Measurements from ENCODE around the gene C18orf63.

C18orf63 gene

GRCh38 chr18:74388227-74388626 lies 72.6 kb downstream of the C18orf63 start:
- no peak overlapping the region for H3K27ac ChIP-seq (ENCODE audit: low read depth in 2 of 2, low read length in 2 of 2)
- no peaks in the 10 kb centered on the region for H3K9me3 ChIP-seq (ENCODE audit: control insufficient read depth in 2 of 2, low read length in 2 of 2)
- no peak overlapping the region for H3K4me3 ChIP-seq (ENCODE audit: low read length in 2 of 2)
- H3K4me1 ChIP-seq (ENCODE audit: control insufficient read depth in 2 of 2, insufficient read depth in 2 of 2, low read length in 2 of 2) = no peaks in the 10 kb centered on the region
- no peaks in the 10 kb centered on the region for H3K27me3 ChIP-seq (ENCODE audit: control insufficient read depth in 2 of 2, insufficient read depth in 2 of 2, low read length in 2 of 2)
- H3K9ac ChIP-seq (ENCODE audit: low read depth in 1 of 2, low read length in 2 of 2) = no peak overlapping the region
- no peaks in the 10 kb centered on the region for H3K36me3 ChIP-seq (ENCODE audit: control insufficient read depth in 2 of 2, insufficient read depth in 2 of 2, low read length in 2 of 2)

GRCh38 chr18:74389171-74389927 lies 73.7 kb downstream of the C18orf63 start:
- H3K27me3 ChIP-seq (ENCODE audit: control insufficient read depth in 2 of 2, insufficient read depth in 2 of 2, low read length in 2 of 2) = no peaks in the 10 kb centered on the region
- no peak overlapping the region for H3K27ac ChIP-seq (ENCODE audit: low read depth in 2 of 2, low read length in 2 of 2)
- no peak overlapping the region for H3K9ac ChIP-seq (ENCODE audit: low read depth in 1 of 2, low read length in 2 of 2)
- no peaks in the 10 kb centered on the region for H3K4me1 ChIP-seq (ENCODE audit: control insufficient read depth in 2 of 2, insufficient read depth in 2 of 2, low read length in 2 of 2)
- no peaks in the 10 kb centered on the region for H3K36me3 ChIP-seq (ENCODE audit: control insufficient read depth in 2 of 2, insufficient read depth in 2 of 2, low read length in 2 of 2)
- no peak overlapping the region for H3K4me3 ChIP-seq (ENCODE audit: low read length in 2 of 2)
- H3K9me3 ChIP-seq (ENCODE audit: control insufficient read depth in 2 of 2, low read length in 2 of 2) = no peaks in the 10 kb centered on the region

- H3K4me1 ChIP-seq (ENCODE audit: control insufficient read depth in 2 of 2, insufficient read depth in 2 of 2, low read length in 2 of 2) = no peaks in the 10 kb centered on the region
- no peak overlapping the region for H3K4me3 ChIP-seq (ENCODE audit: low read length in 2 of 2)
- no peak overlapping the region for H3K27ac ChIP-seq (ENCODE audit: low read depth in 2 of 2, low read length in 2 of 2)
- no peak overlapping the region for H3K9ac ChIP-seq (ENCODE audit: low read depth in 1 of 2, low read length in 2 of 2)
- H3K9me3 ChIP-seq (ENCODE audit: control insufficient read depth in 2 of 2, low read length in 2 of 2) = no peaks in the 10 kb centered on the region
- no peaks in the 10 kb centered on the region for H3K27me3 ChIP-seq (ENCODE audit: control insufficient read depth in 2 of 2, insufficient read depth in 2 of 2, low read length in 2 of 2)
- no peaks in the 10 kb centered on the region for H3K36me3 ChIP-seq (ENCODE audit: control insufficient read depth in 2 of 2, insufficient read depth in 2 of 2, low read length in 2 of 2)
Observed at GRCh38 chr18:74389991-74390390, 74.4 kb downstream of the C18orf63 start.

GRCh38 chr18:74390900-74391299 lies 75.3 kb downstream of the C18orf63 start:
- H3K36me3 ChIP-seq (ENCODE audit: control insufficient read depth in 2 of 2, insufficient read depth in 2 of 2, low read length in 2 of 2) = no peaks in the 10 kb centered on the region

GRCh38 chr18:74392323-74392722 lies 76.7 kb downstream of the C18orf63 start:
- H3K36me3 ChIP-seq (ENCODE audit: control insufficient read depth in 2 of 2, insufficient read depth in 2 of 2, low read length in 2 of 2) = no peaks in the 10 kb centered on the region
- no peak overlapping the region for H3K27ac ChIP-seq (ENCODE audit: low read depth in 2 of 2, low read length in 2 of 2)
- peaks cover 0 to 2% of the 10 kb centered on the region in 2 donors for H3K27me3 ChIP-seq (ENCODE audit: control insufficient read depth in 2 of 2, insufficient read depth in 2 of 2, low read length in 2 of 2)
- H3K4me3 ChIP-seq (ENCODE audit: low read length in 2 of 2) = no peak overlapping the region
- no peaks in the 10 kb centered on the region for H3K4me1 ChIP-seq (ENCODE audit: control insufficient read depth in 2 of 2, insufficient read depth in 2 of 2, low read length in 2 of 2)
- no peak overlapping the region for H3K9ac ChIP-seq (ENCODE audit: low read depth in 1 of 2, low read length in 2 of 2)
- no peaks in the 10 kb centered on the region for H3K9me3 ChIP-seq (ENCODE audit: control insufficient read depth in 2 of 2, low read length in 2 of 2)

More at GRCh38 chr18:74390900-74391299, 75.3 kb downstream of the C18orf63 start:
- Histone ChIP-seq H3K4me3 (ENCODE audit: low read length in 2 of 2) (no peak overlapping the region), H3K9me3 (ENCODE audit: control insufficient read depth in 2 of 2, low read length in 2 of 2) (no peaks in the 10 kb centered on the region), H3K27ac (ENCODE audit: low read depth in 2 of 2, low read length in 2 of 2) (no peak overlapping the region), H3K4me1 (ENCODE audit: control insufficient read depth in 2 of 2, insufficient read depth in 2 of 2, low read length in 2 of 2) (no peaks in the 10 kb centered on the region), H3K9ac (ENCODE audit: low read depth in 1 of 2, low read length in 2 of 2) (no peak overlapping the region), H3K27me3 (ENCODE audit: control insufficient read depth in 2 of 2, insufficient read depth in 2 of 2, low read length in 2 of 2) (no peaks in the 10 kb centered on the region)

- H3K9ac ChIP-seq (ENCODE audit: low read depth in 1 of 2, low read length in 2 of 2) = no peak overlapping the region
- peaks cover 0 to 2% of the 10 kb centered on the region in 2 donors for H3K27me3 ChIP-seq (ENCODE audit: control insufficient read depth in 2 of 2, insufficient read depth in 2 of 2, low read length in 2 of 2)
- no peak overlapping the region for H3K27ac ChIP-seq (ENCODE audit: low read depth in 2 of 2, low read length in 2 of 2)
- no peak overlapping the region for H3K4me3 ChIP-seq (ENCODE audit: low read length in 2 of 2)
- H3K9me3 ChIP-seq (ENCODE audit: control insufficient read depth in 2 of 2, low read length in 2 of 2) = no peaks in the 10 kb centered on the region
- H3K36me3 ChIP-seq (ENCODE audit: control insufficient read depth in 2 of 2, insufficient read depth in 2 of 2, low read length in 2 of 2) = no peaks in the 10 kb centered on the region
- H3K4me1 ChIP-seq (ENCODE audit: control insufficient read depth in 2 of 2, insufficient read depth in 2 of 2, low read length in 2 of 2) = no peaks in the 10 kb centered on the region
Observed at GRCh38 chr18:74395006-74395405, 79.4 kb downstream of the C18orf63 start.

- Histone ChIP-seq H3K27me3 (ENCODE audit: control insufficient read depth in 2 of 2, insufficient read depth in 2 of 2, low read length in 2 of 2) (peaks cover 0 to 2% of the 10 kb centered on the region in 2 donors), H3K9me3 (ENCODE audit: control insufficient read depth in 2 of 2, low read length in 2 of 2) (no peaks in the 10 kb centered on the region), H3K4me1 (ENCODE audit: control insufficient read depth in 2 of 2, insufficient read depth in 2 of 2, low read length in 2 of 2) (no peaks in the 10 kb centered on the region), H3K36me3 (ENCODE audit: control insufficient read depth in 2 of 2, insufficient read depth in 2 of 2, low read length in 2 of 2) (no peaks in the 10 kb centered on the region), H3K9ac (ENCODE audit: low read depth in 1 of 2, low read length in 2 of 2) (no peak overlapping the region), H3K27ac (ENCODE audit: low read depth in 2 of 2, low read length in 2 of 2) (no peak overlapping the region), H3K4me3 (ENCODE audit: low read length in 2 of 2) (no peak overlapping the region)
Observed at GRCh38 chr18:74395648-74396154, 80.1 kb downstream of the C18orf63 start.

- peaks cover 0 to 2% of the 10 kb centered on the region in 2 donors for H3K27me3 ChIP-seq (ENCODE audit: control insufficient read depth in 2 of 2, insufficient read depth in 2 of 2, low read length in 2 of 2)
- no peaks in the 10 kb centered on the region for H3K9me3 ChIP-seq (ENCODE audit: control insufficient read depth in 2 of 2, low read length in 2 of 2)
- no peak overlapping the region for H3K27ac ChIP-seq (ENCODE audit: low read depth in 2 of 2, low read length in 2 of 2)
- no peaks in the 10 kb centered on the region for H3K4me1 ChIP-seq (ENCODE audit: control insufficient read depth in 2 of 2, insufficient read depth in 2 of 2, low read length in 2 of 2)
- no peak overlapping the region for H3K9ac ChIP-seq (ENCODE audit: low read depth in 1 of 2, low read length in 2 of 2)
- no peak overlapping the region for H3K4me3 ChIP-seq (ENCODE audit: low read length in 2 of 2)
- H3K36me3 ChIP-seq (ENCODE audit: control insufficient read depth in 2 of 2, insufficient read depth in 2 of 2, low read length in 2 of 2) = no peaks in the 10 kb centered on the region
Observed at GRCh38 chr18:74396171-74397169, 80.8 kb downstream of the C18orf63 start.

- Histone ChIP-seq H3K4me1 (ENCODE audit: control insufficient read depth in 2 of 2, insufficient read depth in 2 of 2, low read length in 2 of 2) (no peaks in the 10 kb centered on the region), H3K27me3 (ENCODE audit: control insufficient read depth in 2 of 2, insufficient read depth in 2 of 2, low read length in 2 of 2) (peaks cover 0 to 2% of the 10 kb centered on the region in 2 donors), H3K27ac (ENCODE audit: low read depth in 2 of 2, low read length in 2 of 2) (no peak overlapping the region), H3K9me3 (ENCODE audit: control insufficient read depth in 2 of 2, low read length in 2 of 2) (no peaks in the 10 kb centered on the region), H3K4me3 (ENCODE audit: low read length in 2 of 2) (no peak overlapping the region), H3K9ac (ENCODE audit: low read depth in 1 of 2, low read length in 2 of 2) (no peak overlapping the region), H3K36me3 (ENCODE audit: control insufficient read depth in 2 of 2, insufficient read depth in 2 of 2, low read length in 2 of 2) (no peaks in the 10 kb centered on the region)
Observed at GRCh38 chr18:74397572-74397971, 81.9 kb downstream of the C18orf63 start.

Data from mucosa of rectum (tissue), 2 donors.